AG09319 (cell line): ENCODE results near the gene ZYX.

Source experiments
- DNase-seq: peaks from one replicate; pipeline ENCODE4 v3.0.0-alpha.2; 2010; ENCODE audit warnings: low read depth; ENCODE audit errors: extremely low read depth
- TF ChIP-seq, protein P1 (sequence below): IDR thresholded peaks from 2 replicates; pipeline ENCODE4 v1.5.1; 2011; ENCODE audit warnings: low read depth, mild to moderate bottlenecking, inconsistent platforms, low read length, moderate library complexity

Gene ZYX

DNA sequence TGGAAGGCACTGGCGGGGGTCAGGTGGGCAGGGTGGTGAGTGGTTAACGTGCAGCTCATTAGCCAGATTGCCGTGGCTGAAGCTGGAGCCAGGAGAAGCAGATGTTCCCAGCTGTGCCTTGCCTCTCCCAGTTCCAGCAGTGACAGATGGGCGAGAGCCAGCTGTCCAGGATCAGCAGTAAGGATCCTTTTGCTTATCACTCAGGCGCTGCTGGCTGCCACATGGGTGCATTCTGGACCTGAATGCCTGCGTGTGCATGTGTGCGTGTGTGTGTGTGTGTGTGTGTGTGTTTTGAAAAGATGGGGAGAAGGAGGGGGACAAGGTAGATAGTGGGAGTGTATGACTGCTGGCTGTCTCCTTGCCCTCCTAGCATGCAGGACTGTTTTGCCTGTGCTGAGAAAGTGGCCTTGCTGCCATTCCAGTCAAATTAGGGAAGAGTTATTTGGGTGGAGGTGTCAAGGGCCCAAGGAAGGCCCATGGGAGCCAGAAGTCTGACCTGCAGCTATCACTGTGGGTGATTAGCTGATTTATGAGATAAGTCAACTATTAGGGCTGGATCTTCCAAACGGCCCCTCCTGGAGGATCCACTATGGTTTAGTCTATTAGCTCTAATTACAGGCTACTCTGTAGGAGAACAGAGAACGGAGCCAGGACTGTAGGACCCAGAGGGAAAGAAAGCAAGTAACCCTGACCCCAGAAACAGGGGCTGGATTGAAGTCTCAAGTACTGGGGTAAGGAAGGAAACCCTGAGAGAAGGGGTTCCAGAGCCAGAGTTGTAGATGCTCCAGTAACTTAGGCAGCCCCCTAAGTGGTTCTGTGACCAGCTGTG, 24.2 kb downstream of the ZYX start:
- no peak for DNase-seq
- TF ChIP-seq, protein P1, sequence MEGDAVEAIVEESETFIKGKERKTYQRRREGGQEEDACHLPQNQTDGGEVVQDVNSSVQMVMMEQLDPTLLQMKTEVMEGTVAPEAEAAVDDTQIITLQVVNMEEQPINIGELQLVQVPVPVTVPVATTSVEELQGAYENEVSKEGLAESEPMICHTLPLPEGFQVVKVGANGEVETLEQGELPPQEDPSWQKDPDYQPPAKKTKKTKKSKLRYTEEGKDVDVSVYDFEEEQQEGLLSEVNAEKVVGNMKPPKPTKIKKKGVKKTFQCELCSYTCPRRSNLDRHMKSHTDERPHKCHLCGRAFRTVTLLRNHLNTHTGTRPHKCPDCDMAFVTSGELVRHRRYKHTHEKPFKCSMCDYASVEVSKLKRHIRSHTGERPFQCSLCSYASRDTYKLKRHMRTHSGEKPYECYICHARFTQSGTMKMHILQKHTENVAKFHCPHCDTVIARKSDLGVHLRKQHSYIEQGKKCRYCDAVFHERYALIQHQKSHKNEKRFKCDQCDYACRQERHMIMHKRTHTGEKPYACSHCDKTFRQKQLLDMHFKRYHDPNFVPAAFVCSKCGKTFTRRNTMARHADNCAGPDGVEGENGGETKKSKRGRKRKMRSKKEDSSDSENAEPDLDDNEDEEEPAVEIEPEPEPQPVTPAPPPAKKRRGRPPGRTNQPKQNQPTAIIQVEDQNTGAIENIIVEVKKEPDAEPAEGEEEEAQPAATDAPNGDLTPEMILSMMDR = no peak

DNA sequence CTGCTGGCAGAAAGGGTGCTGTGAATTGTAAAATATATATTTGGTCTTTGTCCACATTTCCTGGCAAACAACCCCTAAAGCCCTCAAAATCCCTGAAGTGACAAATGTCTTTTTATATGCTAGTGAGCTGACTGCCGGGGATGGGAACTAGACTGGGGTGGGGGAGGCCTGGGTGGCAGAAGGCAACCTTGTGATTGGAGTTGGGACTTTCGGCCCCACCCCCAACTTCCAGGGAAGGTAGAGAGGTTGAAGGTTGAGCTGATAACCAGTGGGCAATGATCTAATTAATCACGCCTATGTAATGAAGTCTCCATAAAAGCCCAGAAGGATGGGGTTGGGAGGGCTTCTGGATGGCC, 24.8 kb downstream of the ZYX start:
- TF ChIP-seq, protein P1 = no peak
- no peak for DNase-seq

DNA sequence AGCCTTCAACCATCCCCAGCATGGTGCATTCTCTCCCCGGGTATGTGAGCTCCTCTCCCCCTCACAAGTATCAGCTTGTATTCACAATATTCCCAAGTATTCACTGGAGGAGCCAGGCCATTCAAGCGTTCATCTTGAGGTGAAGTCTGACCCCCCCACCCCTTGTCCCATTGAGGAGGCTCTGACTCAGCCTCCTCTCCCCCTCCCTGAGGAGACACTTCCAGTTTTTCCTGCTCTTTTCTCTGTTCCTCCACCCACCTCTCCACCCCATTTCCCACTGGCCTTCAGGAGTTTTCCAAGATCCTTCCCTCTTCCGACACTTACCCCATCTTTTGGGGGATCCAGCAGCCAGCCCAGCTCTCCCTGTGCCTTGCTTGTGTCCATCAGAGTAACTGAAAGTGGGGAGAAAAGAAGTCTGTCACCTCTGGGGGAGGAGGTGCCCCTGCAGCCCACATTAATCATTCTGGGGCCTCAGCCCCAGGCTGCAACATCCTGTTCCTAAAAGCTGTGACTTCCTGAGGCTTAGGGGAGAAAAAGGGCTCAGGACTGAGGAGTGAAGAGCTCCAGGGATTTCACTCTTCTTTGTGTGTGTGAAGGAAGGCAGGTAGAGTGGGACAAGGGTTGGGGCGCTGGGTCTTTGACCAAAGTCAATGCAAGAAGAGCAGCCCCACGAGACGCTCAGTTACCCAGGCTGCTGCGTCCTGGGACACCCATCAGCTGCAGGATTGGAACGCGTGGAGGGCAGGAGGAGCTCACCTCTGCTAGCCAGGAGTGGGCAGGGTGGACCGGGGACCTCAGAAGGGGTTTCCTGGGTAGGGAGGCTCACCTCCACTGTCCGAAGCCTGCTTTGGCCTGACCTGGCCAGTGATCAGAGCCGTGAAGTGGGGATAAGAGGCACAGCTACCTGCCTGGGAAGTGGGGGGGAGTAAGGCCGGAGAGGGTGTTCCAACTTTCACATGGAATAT, 26.4 kb downstream of the ZYX start:
- TF ChIP-seq, protein P1 = no peak
- DNase-seq = no peak

DNA sequence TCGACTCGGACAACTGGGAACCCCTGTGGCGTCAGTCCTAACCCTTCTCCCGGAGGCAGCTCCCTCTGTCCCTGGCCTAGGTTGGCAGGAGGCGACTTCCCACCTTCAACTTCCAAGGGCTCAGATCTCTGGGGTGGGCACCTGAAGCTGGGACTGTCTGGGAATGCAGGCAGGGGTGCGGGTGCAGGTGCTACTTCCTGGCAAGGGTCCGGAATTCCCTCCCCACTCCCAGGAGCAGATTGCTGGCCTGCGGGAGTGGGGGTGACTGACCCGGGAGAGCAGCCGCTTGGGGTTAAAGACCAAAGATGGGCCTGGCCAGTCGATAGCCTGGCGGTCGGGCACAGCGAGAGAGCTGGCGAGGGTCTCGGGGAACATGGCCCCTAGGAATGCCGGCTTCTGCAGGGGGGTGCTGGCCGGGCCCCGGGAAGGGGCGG, 27.1 kb downstream of the ZYX start:
- DNase-seq = no peak
- TF ChIP-seq, protein P1 = no peak

DNA sequence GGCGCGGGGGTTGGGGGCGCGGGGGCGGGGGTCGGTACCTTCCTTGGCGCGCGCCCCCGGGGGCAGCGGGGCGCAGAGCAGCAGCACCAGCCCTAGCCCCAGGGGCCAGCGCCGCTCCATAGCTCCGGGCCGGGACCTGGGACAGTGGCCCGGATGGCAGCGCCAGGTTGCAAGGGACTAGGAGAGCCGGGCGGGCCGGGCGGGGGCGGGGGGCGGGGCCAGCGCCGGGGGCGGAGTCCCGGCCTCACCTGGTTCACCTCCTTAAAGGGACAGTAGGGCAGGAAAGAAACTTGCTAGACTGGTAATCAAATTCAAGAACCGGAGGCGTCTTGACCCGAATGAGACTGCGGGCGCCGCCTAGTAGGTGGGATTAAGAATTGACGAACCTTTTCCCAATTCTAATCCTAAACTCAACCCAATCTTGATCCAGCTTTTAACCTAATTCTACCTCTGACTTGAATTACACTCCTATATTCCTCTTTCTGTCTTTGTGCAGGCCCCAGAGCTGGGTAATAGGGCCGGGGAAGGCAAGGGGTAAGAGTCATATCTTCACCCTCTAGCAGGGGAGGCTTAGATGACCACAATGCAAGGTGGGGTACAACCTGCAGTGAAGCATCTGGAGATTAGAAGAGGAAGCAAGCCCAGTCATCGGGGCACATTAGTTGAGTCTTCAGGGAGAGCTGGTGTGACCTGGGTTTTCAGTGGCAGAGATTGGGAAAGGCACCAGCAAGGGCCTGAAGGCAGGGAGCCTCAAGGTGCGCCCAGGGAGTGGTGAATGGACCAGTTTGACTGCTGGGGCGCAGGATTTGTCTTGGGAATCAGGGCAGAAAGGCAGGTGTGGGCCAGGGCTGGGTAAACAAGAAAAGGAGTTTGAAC, 27.8 kb downstream of the ZYX start, which contains the start of gene EPHA1:
EPHA1 (minus strand) TSS at position 171 of the 876 bp plus-strand sequence; CDS start at position 120, 51 bp downstream.
- DNase-seq = no peak
- TF ChIP-seq, protein P1 = peak; percentile 28

DNA sequence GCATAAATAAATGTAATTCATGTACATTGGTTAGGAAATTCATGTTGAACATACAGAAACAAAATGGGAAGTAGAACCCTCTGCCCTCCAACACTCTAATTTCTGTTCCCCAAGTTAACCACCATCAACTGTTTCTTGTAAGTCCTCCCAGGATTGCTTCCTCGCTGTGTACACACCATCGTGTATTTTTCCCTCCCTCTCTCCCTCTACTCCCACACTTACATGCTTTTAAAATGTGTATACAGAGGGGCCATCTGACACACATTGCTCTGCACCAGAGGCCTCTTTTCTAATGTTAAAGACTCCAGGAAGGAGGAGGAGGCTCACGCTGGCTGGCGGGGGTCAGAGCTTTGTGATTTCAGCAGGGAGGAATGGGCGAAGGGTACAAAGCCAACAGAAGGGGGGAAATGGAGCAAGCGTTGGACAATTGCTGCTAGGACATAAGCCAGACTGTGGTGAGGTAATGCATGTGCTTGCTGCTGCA, 29.4 kb downstream of the ZYX start:
- TF ChIP-seq, protein P1 = no peak
- DNase-seq = no peak
